GM23248 (cell line): Measurements from ENCODE around the gene YPEL5. TPM values are rescaled to one million over a fixed set of nuclear protein-coding genes. Genes with fewer than 3 reads are reported as not detected.

ENCODE experiments used
- DNase-seq: peaks from one replicate; pipeline ENCODE4 v3.0.0-alpha.2; 2015
- H2AFZ ChIP-seq: fragments of 200-600 bp; sonication (generic); 2 replicates; pipeline ENCODE4 v1.6.1; 2016; ENCODE audit warnings: antibody characterized with exemption
- H3F3A ChIP-seq: fragments of 200-600 bp; sonication (generic); 2 replicates; pipeline ENCODE4 v1.6.1; 2016; ENCODE audit warnings: mild to moderate bottlenecking, antibody characterized with exemption, mixed run types; ENCODE audit not compliant: insufficient read depth
- H3K27ac ChIP-seq: fragments of 200-600 bp; sonication (generic); 2 replicates; pipeline ENCODE4 v1.5.1; 2016; ENCODE audit warnings: mild to moderate bottlenecking
- H3K27me3 ChIP-seq: fragments of 200-600 bp; sonication (generic); replicated peaks from 2 replicates; pipeline ENCODE4 v1.6.1; 2016; ENCODE audit warnings: mild to moderate bottlenecking; ENCODE audit not compliant: insufficient read depth
- H3K36me3 ChIP-seq: fragments of 200-600 bp; sonication (generic); 2 replicates; pipeline ENCODE4 v1.6.1; 2016; ENCODE audit warnings: low read depth, mild to moderate bottlenecking
- H3K4me1 ChIP-seq: fragments of 200-600 bp; sonication (generic); 2 replicates; pipeline ENCODE4 v1.6.1; 2016; ENCODE audit warnings: mild to moderate bottlenecking; ENCODE audit not compliant: insufficient read depth
- H3K4me2 ChIP-seq: fragments of 200-600 bp; sonication (generic); one replicate; pipeline ENCODE4 v1.6.1; 2016; ENCODE audit warnings: mild to moderate bottlenecking; ENCODE audit not compliant: unreplicated experiment
- H3K4me3 ChIP-seq: fragments of 200-600 bp; sonication (generic); 2 replicates; pipeline ENCODE4 v1.5.1; 2016; ENCODE audit warnings: mild to moderate bottlenecking
- H3K79me2 ChIP-seq: fragments of 200-600 bp; sonication (generic); 2 replicates; pipeline ENCODE4 v1.6.1; 2016; ENCODE audit warnings: mild to moderate bottlenecking; ENCODE audit not compliant: insufficient read depth
- H3K9ac ChIP-seq: fragments of 200-600 bp; sonication (generic); 2 replicates; pipeline ENCODE4 v1.6.1; 2016; ENCODE audit warnings: mild to moderate bottlenecking
- H3K9me2 ChIP-seq: fragments of 200-600 bp; sonication (generic); 2 replicates; pipeline ENCODE4 v1.6.1; 2016; ENCODE audit warnings: mixed run types, mild to moderate bottlenecking, moderate library complexity; ENCODE audit not compliant: insufficient read depth
- H3K9me3 ChIP-seq: fragments of 200-600 bp; sonication (generic); one replicate; pipeline ENCODE4 v1.6.1; 2017; ENCODE audit warnings: low read depth
- H4K20me1 ChIP-seq: fragments of 200-600 bp; sonication (generic); 2 replicates; pipeline ENCODE4 v1.6.0; 2016; ENCODE audit not compliant: insufficient read depth
- EZH2 ChIP-seq: fragments of 200-600 bp; sonication (generic); IDR thresholded peaks from 2 replicates; pipeline ENCODE4 v1.6.1; 2018; ENCODE audit warnings: antibody characterized with exemption, mild to moderate bottlenecking; ENCODE audit not compliant: insufficient read depth, poor library complexity, severe bottlenecking
- EZH2phosphoT487 ChIP-seq: fragments of 200-600 bp; sonication (generic); IDR thresholded peaks from 2 replicates; pipeline ENCODE4 v1.6.1; 2018; ENCODE audit warnings: antibody characterized with exemption, moderate library complexity, mild to moderate bottlenecking, low read depth; ENCODE audit not compliant: insufficient read depth
- WGBS, 2 experiments: methylation state at CpG; one replicate each; pipeline ENCODE4 v1.1.6; 2015 to 2017; ENCODE audit warnings: low lambda C conversion rate in 2 of 2, low coverage in 1 of 2; ENCODE audit errors: missing lambda C conversion rate in 2 of 2; 5-methylcytosine and 5-hydroxymethylcytosine counted together
- in situ Hi-C: fragments of 300-500 bp; cut with MboI; formaldehyde crosslinking; loops from 2 replicates; pipeline ENCODE4 v1.15.0; 2020
- polyA plus RNA-seq: library from polyadenylated mRNA; unstranded; fragments of >200 nt; fragmentation: Nextera tagmentation; extraction: Ambion mirVana; gene quantifications from 2 replicates; pipeline ENCODE4 v1.2.1, GENCODE V29; 2016
- total RNA-seq: library from RNA; depleted of rRNA; stranded (reverse); fragments of >200 nt; shearing (Covaris generic); gene quantifications from 2 replicates; pipeline ENCODE4 v1.2.3, GENCODE V29; 2014

The YPEL5 gene
- total and polyA plus RNA-seq, 2 experiments from 2014 or later = 101 to 128 TPM

DNA sequence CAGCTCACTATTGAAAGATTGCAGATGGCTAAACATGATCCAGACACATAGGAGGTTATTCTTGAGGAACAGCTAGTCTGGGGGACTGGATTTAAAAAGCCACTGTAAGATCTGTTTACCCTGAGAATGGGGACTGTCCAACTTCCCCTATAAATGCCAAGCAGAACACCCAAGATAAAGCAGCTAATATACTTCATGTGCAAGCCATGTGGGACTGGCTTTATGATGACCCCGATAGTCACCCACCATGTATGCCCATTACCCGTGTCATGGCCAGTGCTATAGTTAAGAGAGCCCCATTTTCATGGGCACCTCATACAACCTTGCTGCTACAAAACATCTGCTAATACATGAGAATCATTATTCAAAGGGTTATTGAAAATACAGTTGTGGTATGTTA is 16.0 kb downstream of the YPEL5 start:
- no peak for DNase-seq
- Histone ChIP-seq H3K27me3 (no peaks in the 10 kb centered on the region), H3K4me2 (no peak overlapping the region), H3K79me2 (peaks cover 12% of the 10 kb centered on the region; the same call in 1 of the 2 replicates), H3F3A (peaks cover 44% of the 10 kb centered on the region), H2AFZ (no peak overlapping the region), H3K4me3 (no peak overlapping the region), H3K4me1 (peaks cover 9% of the 10 kb centered on the region; the same call in 1 of the 2 replicates), H4K20me1 (no peaks in the 10 kb centered on the region), H3K36me3 (peaks cover 38% of the 10 kb centered on the region), H3K9ac (no peak overlapping the region), H3K9me3 (no peaks in the 10 kb centered on the region), H3K27ac (no peak overlapping the region), H3K9me2 (no peaks in the 10 kb centered on the region)
- 76 to 79% methylated on average over 2 of the region's 2 CpGs for WGBS, 2 experiments
- in situ Hi-C loops = loop anchor here (10.0 kb wide), 1 partner anchor 542 kb away; no protein-coding TSS in a partner anchor
- TF ChIP-seq EZH2 (no peak), EZH2phosphoT487 (no peak)

DNA sequence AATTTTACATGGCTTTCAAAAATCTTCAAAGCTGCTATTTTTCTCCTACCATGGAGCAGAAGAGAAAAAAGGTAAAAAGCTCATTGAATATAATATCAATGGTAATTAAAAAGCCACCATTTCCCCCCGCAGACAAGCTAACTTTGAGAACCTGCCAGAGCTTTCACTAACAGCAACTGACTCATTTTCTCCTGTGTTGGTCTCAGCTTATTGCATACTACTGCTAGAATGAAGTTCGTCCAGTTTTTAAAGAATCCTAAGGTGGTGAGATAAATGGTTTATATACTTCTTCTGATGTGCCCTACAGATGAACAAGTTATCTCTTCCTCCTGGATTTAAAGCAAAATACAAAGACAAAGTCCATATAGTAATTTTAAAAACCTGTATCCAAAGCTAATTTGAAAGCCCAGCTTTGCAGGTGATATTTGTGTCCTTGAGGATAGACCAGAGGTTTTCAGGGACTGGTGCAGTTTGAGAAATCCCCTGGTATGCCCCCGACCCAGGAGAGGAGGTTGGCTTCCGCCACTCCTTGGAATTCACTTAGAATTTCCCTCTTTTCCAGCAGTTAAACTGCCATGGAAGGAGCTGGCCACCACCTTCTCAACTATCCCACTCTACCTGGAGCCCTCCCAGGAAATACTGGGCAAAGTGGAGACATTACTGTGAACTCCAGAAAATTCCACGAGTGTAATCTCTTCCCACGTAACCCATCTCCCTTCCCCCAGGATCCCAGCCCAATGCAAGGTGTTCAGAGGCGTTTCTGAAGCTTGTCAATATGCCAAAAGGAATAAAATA is 17.5 kb downstream of the YPEL5 start:
- no peak for TF ChIP-seq EZH2phosphoT487
- no peak for TF ChIP-seq EZH2
- WGBS, 2 experiments = 20 to 24% methylated on average over 7 of the region's 7 CpGs
- Histone ChIP-seq H3K4me2 (no peak overlapping the region), H3K9ac (0 out of 2 replicates have a peak overlapping the region, but pooled peaks have one; percentile 18), H2AFZ (no peak overlapping the region), H3K27me3 (no peaks in the 10 kb centered on the region), H3K79me2 (no peaks in the 10 kb centered on the region), H3K4me3 (no peak overlapping the region), H3K36me3 (peaks cover 22% of the 10 kb centered on the region), H3F3A (peaks cover 44% of the 10 kb centered on the region), H3K9me3 (no peaks in the 10 kb centered on the region), H3K4me1 (peaks cover 9% of the 10 kb centered on the region; the same call in 1 of the 2 replicates), H3K9me2 (no peaks in the 10 kb centered on the region), H3K27ac (0 out of 2 replicates have a peak overlapping the region, but pooled peaks have one; percentile 1), H4K20me1 (no peaks in the 10 kb centered on the region)
- in situ Hi-C loops = loop anchor here (10.0 kb wide), 1 partner anchor 540 kb away; no protein-coding TSS in a partner anchor
- peak; percentile 78 for DNase-seq

DNA sequence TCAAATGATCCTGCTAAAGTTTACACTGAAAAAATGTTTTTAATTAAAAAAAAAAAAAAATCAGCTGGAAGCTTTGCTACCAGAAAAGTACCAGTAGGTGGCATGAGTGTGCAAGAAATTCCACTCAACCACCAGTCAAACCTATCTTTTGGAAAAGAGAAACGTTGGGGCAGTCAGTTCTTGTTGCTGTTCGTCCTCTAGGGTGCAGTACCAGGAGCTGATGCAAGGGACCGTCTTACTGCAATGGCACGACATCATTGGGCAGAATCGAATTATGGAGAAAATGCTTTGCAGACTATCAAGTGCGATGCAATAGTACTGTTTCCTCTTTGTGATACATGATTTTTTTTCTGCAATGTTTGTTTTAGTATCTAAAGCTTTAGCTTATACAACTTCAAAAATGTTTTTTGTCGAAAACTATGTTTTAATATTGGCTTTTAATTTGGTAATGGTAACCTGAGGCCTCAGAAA is 18.3 kb downstream of the YPEL5 start:
- no peaks in the 10 kb centered on the region for H3K9me2 ChIP-seq
- no peaks in the 10 kb centered on the region for H3K79me2 ChIP-seq
- TF ChIP-seq EZH2 = no peak
- TF ChIP-seq EZH2phosphoT487 = no peak
- peak; percentile 95 for DNase-seq
- peaks cover 9% of the 10 kb centered on the region; the same call in 1 of the 2 replicates for H3K4me1 ChIP-seq
- no peak overlapping the region for H3K4me2 ChIP-seq
- no peak overlapping the region for H2AFZ ChIP-seq
- no peaks in the 10 kb centered on the region for H4K20me1 ChIP-seq
- no peaks in the 10 kb centered on the region for H3K27me3 ChIP-seq
- H3K9ac ChIP-seq = 0 out of 2 replicates have a peak overlapping the region, but pooled peaks have one; percentile 18
- H3K27ac ChIP-seq = no peak overlapping the region
- H3K4me3 ChIP-seq = no peak overlapping the region
- WGBS, 2 experiments = 23 to 24% methylated on average over 7 of the region's 7 CpGs
- no peaks in the 10 kb centered on the region for H3K9me3 ChIP-seq
- in situ Hi-C loops = loop anchor here (10.0 kb wide), 1 partner anchor 540 kb away; no protein-coding TSS in a partner anchor
- H3K36me3 ChIP-seq = peaks cover 15% of the 10 kb centered on the region
- H3F3A ChIP-seq = peaks cover 38% of the 10 kb centered on the region

DNA sequence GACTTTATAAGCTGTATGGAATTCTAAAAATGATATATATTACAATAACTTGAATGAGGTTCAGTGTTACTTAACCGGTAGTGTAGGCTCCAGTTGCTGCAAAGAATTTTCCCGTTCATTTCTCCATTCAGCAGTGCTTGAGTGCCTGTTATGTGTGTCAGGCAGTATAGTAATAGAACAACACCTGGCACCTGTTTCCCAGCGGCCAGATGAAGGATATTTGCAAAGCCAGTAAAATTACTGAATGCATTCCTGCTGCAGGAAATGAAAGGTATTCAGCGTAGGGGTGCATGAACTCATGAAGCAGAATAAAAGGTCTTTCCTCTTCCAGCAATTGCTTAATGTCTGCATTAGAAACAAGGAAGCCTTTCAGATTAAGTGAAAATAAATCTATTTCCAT is 18.8 kb downstream of the YPEL5 start:
- no peak overlapping the region for H3K27ac ChIP-seq
- in situ Hi-C loops = loop anchor here (10.0 kb wide), 1 partner anchor 539 kb away; no protein-coding TSS in a partner anchor
- no peaks in the 10 kb centered on the region for H4K20me1 ChIP-seq
- H3K9me3 ChIP-seq = no peaks in the 10 kb centered on the region
- WGBS, 2 experiments = 71 to 75% methylated on average over 4 of the region's 4 CpGs
- no peak overlapping the region for H2AFZ ChIP-seq
- no peaks in the 10 kb centered on the region for H3K79me2 ChIP-seq
- H3F3A ChIP-seq = peaks cover 32% of the 10 kb centered on the region
- no peak for TF ChIP-seq EZH2
- TF ChIP-seq EZH2phosphoT487 = no peak
- no peak for DNase-seq
- H3K36me3 ChIP-seq = peaks cover 9% of the 10 kb centered on the region; the same call in 1 of the 2 replicates
- no peak overlapping the region for H3K9ac ChIP-seq
- no peaks in the 10 kb centered on the region for H3K9me2 ChIP-seq
- no peaks in the 10 kb centered on the region for H3K27me3 ChIP-seq
- peaks cover 9% of the 10 kb centered on the region; the same call in 1 of the 2 replicates for H3K4me1 ChIP-seq
- H3K4me3 ChIP-seq = no peak overlapping the region
- no peak overlapping the region for H3K4me2 ChIP-seq
